Psoas muscle (tissue), 8 donors: ENCODE measurements around the gene RDM1. TPM values are rescaled to one million over a fixed set of nuclear protein-coding genes. Genes with fewer than 3 reads are reported as not detected.

Source experiments
- ATAC-seq, 4 donors: fragments of 200-7000 bp; cut with Tn5 transposase; one replicate each; pipeline ENCODE4 v1.9.1; 2020; ENCODE audit warnings: moderate library complexity in 3 of 4, mild to moderate bottlenecking in 2 of 4
- DNase-seq, 2 donors: peaks; one replicate each; pipeline ENCODE4 v3.0.0-alpha.2; 2020
- H3K27ac ChIP-seq: fragments of 200-600 bp; one replicate; pipeline ENCODE4 v1.8.0; 2022
- H3K27me3 ChIP-seq, 3 donors: fragments of 200-600 bp in 1 of 3; one replicate each; pipeline versions ENCODE4 v1.6.1 to v1.8.0; 2013 to 2022; ENCODE audit warnings: low read length in 2 of 3, mild to moderate bottlenecking in 2 of 3, moderate library complexity in 1 of 3; ENCODE audit not compliant: insufficient read depth in 3 of 3
- H3K36me3 ChIP-seq, 2 donors: fragments of 200-600 bp in 1 of 2; one replicate each; pipeline versions ENCODE4 v1.6.1 to v1.8.0; 2013 to 2022; ENCODE audit warnings: low read depth in 1 of 2, mild to moderate bottlenecking in 1 of 2, moderate library complexity in 1 of 2; ENCODE audit not compliant: insufficient read depth in 1 of 2
- H3K4me1 ChIP-seq: fragments of 200-600 bp; one replicate; pipeline ENCODE4 v1.8.0; 2022
- H3K4me3 ChIP-seq: fragments of 200-600 bp; one replicate; pipeline ENCODE4 v1.8.0; 2022; ENCODE audit warnings: mild to moderate bottlenecking
- H3K9me3 ChIP-seq: fragments of 200-600 bp; one replicate; pipeline ENCODE4 v1.8.0; 2022
- WGBS, 3 donors: extraction: QIAGEN DNeasy Blood & Tissue Kit; methylation state at CpG; one replicate each; pipeline versions ENCODE4 v1.1.6 to v1.1.7; 2013; 5-methylcytosine and 5-hydroxymethylcytosine counted together
- intact Hi-C, 2 donors: fragments of 100-400 bp; cut with DNase I; formaldehyde crosslinking; loops; one replicate each; pipeline versions ENCODE4 v1.11.0 to v1.14.2; 2022
- polyA plus RNA-seq, 3 donors: library from polyadenylated mRNA; stranded (reverse); fragments of 200-250 nt; gene quantifications; one replicate each; pipeline ENCODE4 v1.2.3, GENCODE V29; 2013
- total RNA-seq, 4 donors: library from RNA; stranded (reverse); fragmentation: NEBNext Ultra II Directional in 2 of 4; extraction: Animal tissue kit (Norgen Biotek cat#: 25700) in 2 of 4; gene quantifications; one replicate each; pipeline versions ENCODE4 v1.2.1 to v1.2.4, GENCODE V29; 2021 to 2023
- TF ChIP-seq, protein P1 (sequence below): fragments of 200-600 bp; IDR thresholded peaks from one replicate; pipeline ENCODE4 v1.8.0; 2022; ENCODE audit warnings: antibody characterized with exemption
- donor health status: healthy with polysubstance abuse.
- donor health status: DM: no; HTN: no; CAD: no; lungs with moderate emphysema.
- donor health status: Bipolar disorder and iron deficiency.
- donor health status: healthy.
- donor health status: DM: yes; HTN: yes; CAD: no.
- donor health status: DM: no; HTN: no; CAD: no.
- donor health status: DM: no; HTN: no; CAD: no.
- donor health status: DM: yes; HTN: yes; CAD: no.

The RDM1 gene
- total and polyA plus RNA-seq, 7 donors, result not detected

DNA sequence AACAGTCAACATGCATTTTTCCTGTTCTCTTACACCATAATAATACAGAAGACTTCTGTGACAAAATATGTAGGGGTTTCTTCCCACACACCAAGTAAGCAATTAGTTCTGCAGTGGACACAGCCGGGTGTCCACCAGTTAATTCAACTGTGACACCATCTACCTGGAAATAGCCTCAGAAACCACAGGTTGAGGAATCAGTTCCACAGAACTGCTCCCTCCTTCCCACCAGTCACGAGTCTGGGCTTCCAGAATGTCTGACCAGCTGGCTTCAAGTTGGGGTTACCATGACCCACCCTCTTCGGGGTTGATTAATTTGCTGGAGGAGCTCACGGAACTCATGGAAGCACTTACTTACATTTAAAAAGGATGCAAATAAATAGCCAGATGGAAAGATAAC, 36.8 kb downstream of the RDM1 start:
- ATAC-seq (no peak), DNase-seq (no peak)
- Histone ChIP-seq H3K27ac (no peak overlapping the region), H3K36me3 (no peaks in the 10 kb centered on the region), H3K9me3 (no peaks in the 10 kb centered on the region), H3K4me3 (no peak overlapping the region), H3K27me3 (no peaks in the 10 kb centered on the region), H3K4me1 (no peaks in the 10 kb centered on the region)
- TF ChIP-seq, protein P1, sequence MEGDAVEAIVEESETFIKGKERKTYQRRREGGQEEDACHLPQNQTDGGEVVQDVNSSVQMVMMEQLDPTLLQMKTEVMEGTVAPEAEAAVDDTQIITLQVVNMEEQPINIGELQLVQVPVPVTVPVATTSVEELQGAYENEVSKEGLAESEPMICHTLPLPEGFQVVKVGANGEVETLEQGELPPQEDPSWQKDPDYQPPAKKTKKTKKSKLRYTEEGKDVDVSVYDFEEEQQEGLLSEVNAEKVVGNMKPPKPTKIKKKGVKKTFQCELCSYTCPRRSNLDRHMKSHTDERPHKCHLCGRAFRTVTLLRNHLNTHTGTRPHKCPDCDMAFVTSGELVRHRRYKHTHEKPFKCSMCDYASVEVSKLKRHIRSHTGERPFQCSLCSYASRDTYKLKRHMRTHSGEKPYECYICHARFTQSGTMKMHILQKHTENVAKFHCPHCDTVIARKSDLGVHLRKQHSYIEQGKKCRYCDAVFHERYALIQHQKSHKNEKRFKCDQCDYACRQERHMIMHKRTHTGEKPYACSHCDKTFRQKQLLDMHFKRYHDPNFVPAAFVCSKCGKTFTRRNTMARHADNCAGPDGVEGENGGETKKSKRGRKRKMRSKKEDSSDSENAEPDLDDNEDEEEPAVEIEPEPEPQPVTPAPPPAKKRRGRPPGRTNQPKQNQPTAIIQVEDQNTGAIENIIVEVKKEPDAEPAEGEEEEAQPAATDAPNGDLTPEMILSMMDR, result no peak
- intact Hi-C loops, result no loop called here
- 58 to 70% (median 65%) methylated on average over 4 of the region's 4 CpGs for WGBS, 3 donors

DNA sequence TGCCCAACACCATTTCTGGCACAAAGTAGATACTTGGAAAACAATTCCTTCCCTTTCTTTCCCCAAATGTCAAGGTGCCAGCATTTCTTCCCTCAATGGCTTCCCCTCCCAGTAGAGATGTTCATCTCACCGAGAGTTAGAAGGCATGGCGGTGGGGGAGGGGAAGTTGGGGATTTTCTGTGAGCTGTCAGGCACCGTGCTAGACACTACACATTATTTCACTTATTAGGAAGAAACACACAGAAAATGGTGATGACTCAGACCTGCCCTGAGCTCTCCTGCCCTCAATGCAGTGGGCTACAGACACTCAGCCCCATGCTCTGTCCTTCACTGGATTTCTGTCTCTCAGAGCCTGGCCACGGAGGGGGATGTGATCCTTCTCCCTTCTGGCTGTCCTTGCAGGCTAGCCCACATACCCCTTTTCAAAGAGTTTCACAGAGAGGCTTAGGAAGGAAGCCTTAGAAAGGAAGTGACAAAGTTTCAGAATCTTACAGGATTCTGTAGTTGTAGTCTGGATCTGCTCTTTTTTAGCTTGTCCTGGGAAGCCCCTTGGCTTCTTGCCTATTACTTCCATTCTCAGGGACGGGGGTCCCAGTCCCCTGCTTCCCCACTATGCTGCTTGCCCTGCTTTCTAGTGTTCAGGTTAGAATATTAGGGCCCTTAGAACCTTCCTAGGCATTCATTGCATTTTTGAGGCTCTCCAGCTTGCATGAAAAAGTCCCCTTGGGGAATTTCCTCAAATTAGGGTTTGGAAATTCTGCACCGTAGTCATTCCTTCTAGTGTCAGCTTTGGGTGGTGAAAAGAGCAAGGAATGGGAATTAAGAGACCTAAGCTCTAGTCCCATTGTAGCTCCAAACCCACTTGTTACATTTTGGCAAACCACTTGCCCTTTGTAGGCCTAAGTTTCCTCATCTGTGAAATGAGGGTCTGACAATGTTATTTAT, 38.2 kb downstream of the RDM1 start:
- intact Hi-C loops, result no loop called here
- H3K9me3 ChIP-seq, result no peaks in the 10 kb centered on the region
- no peak for DNase-seq
- H3K4me1 ChIP-seq, result no peaks in the 10 kb centered on the region
- no peak for ATAC-seq
- no peaks in the 10 kb centered on the region for H3K36me3 ChIP-seq
- H3K27me3 ChIP-seq, result no peaks in the 10 kb centered on the region
- no peak overlapping the region for H3K4me3 ChIP-seq
- H3K27ac ChIP-seq, result no peak overlapping the region
- 45 to 60% (median 52%) methylated on average over 6 of the region's 6 CpGs for WGBS, 3 donors
- TF ChIP-seq, protein P1, result no peak

DNA sequence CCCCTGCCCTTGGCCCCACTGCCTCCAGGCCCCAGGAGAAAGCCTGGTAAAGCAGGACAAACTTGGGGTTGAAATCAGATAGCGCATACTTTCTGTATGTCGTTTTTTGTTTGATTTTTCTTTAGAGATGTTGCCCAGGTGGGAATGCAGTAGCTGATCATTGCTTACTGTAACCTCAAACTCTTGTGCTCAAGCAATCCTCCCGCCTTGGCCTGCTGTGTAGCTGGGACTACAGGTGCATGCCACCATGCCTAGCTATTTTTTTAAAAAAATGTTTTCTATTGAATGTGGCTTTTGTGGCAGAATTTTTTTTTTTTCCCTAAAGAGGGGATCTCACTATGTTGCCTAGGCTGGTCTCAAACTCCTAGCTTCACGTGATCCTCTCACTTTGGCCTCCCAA, 39.3 kb downstream of the RDM1 start:
- H3K36me3 ChIP-seq, result no peaks in the 10 kb centered on the region
- H3K4me1 ChIP-seq, result no peaks in the 10 kb centered on the region
- H3K27ac ChIP-seq, result no peak overlapping the region
- H3K4me3 ChIP-seq, result no peak overlapping the region
- no peaks in the 10 kb centered on the region for H3K27me3 ChIP-seq
- WGBS, 3 donors, result 74 to 87% (median 80%) methylated on average over 4 of the region's 4 CpGs
- intact Hi-C loops, result no loop called here
- ATAC-seq (no peak), DNase-seq (no peak)
- TF ChIP-seq, protein P1, result no peak
- no peaks in the 10 kb centered on the region for H3K9me3 ChIP-seq

DNA sequence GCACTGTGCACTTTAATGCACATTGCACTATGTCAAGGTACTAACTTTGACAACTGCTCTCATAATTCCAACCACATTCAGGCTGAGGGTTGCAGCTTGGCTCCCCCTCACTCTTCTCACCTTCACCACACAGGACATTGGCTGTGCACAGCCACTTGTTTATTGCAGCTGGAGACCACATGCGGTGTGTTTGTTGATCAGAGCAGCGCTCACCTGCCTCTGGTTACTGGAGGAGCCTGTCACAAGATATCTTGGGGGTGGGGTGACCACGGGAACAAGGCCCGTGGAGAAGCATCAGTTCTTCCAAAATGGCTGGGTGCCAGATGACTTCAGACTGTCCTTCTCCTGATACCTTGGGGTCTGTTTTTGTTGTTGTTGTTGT, 39.8 kb downstream of the RDM1 start:
- no peak for DNase-seq

More for the DNA sequence above, 39.8 kb downstream of the RDM1 start:
- no peaks in the 10 kb centered on the region for H3K9me3 ChIP-seq
- 35 to 48% (median 42%) methylated on average over 4 of the region's 4 CpGs for WGBS, 3 donors
- ATAC-seq, result no peak
- no peaks in the 10 kb centered on the region for H3K36me3 ChIP-seq
- intact Hi-C loops, result no loop called here
- no peaks in the 10 kb centered on the region for H3K27me3 ChIP-seq
- no peaks in the 10 kb centered on the region for H3K4me1 ChIP-seq
- no peak overlapping the region for H3K4me3 ChIP-seq
- H3K27ac ChIP-seq, result no peak overlapping the region
- TF ChIP-seq, protein P1, result no peak
